ENCODE results near the gene FGL2.
"Not testable (repeated sequence)": the region's sequence is repeated elsewhere in the genome, so short reads cannot be mapped to it uniquely, and the experiment has no call there.

The FGL2 gene

GRCh38 chr7:77209479-77210139 lies 10.0 kb upstream of the FGL2 start:
- no peak for DNase-seq

GRCh38 chr7:77208416-77208815 lies 8.8 kb upstream of the FGL2 start:
- DNase-seq: no peak

GRCh38 chr7:77205706-77206105 lies 6.1 kb upstream of the FGL2 start:
- DNase-seq: no peak

GRCh38 chr7:77202481-77202976 lies 2.9 kb upstream of the FGL2 start:
- DNase-seq: no peak

- no peak for DNase-seq
These were observed 923 bp upstream of the FGL2 start for GRCh38 chr7:77200542-77200941.

- no peak for DNase-seq
These were observed 2.5 kb downstream of the FGL2 start for GRCh38 chr7:77197141-77197540.

- no peak for DNase-seq
These were observed 10.7 kb downstream of the FGL2 start for GRCh38 chr7:77188731-77189437.

GRCh38 chr7:77185866-77186265 lies 13.8 kb downstream of the FGL2 start:
- DNase-seq: no peak

GRCh38 chr7:77184990-77185389 lies 14.6 kb downstream of the FGL2 start:
- DNase-seq: no peak

- DNase-seq: no peak
These were observed 15.2 kb downstream of the FGL2 start for GRCh38 chr7:77184463-77184862.

- no peak for DNase-seq
These were observed 17.4 kb downstream of the FGL2 start for GRCh38 chr7:77182261-77182660.

- no peak for DNase-seq
These were observed 17.9 kb downstream of the FGL2 start for GRCh38 chr7:77181734-77182133.

GRCh38 chr7:77181015-77181595 lies 18.5 kb downstream of the FGL2 start:
- DNase-seq: no peak

GRCh38 chr7:77178024-77178423 lies 21.6 kb downstream of the FGL2 start:
- DNase-seq: not testable (repeated sequence)

- not testable (repeated sequence) for DNase-seq
These were observed 22.2 kb downstream of the FGL2 start for GRCh38 chr7:77177321-77177904.

- DNase-seq: not testable (repeated sequence)
These were observed 24.3 kb downstream of the FGL2 start for GRCh38 chr7:77175274-77175800.

GRCh38 chr7:77174418-77174817 lies 25.2 kb downstream of the FGL2 start:
- not testable (repeated sequence) for DNase-seq

GRCh38 chr7:77172437-77173172 lies 27.0 kb downstream of the FGL2 start:
- not testable (repeated sequence) for DNase-seq

- not testable (repeated sequence) for DNase-seq
These were observed 28.5 kb downstream of the FGL2 start for GRCh38 chr7:77171073-77171472.

GRCh38 chr7:77157446-77157845 lies 42.2 kb downstream of the FGL2 start:
- no peak for DNase-seq

GRCh38 chr7:77157034-77157433 lies 42.6 kb downstream of the FGL2 start:
- not testable (repeated sequence) for DNase-seq

GRCh38 chr7:77155601-77156377 lies 43.8 kb downstream of the FGL2 start:
- not testable (repeated sequence) for DNase-seq

Measured in DMS79 (cell line).